HG03469 (cell line): ENCODE data around the gene CARD9.
"Not testable (repeated sequence)": the region's sequence is repeated elsewhere in the genome, so short reads cannot be mapped to it uniquely, and the experiment has no call there.

Experiments
- ATAC-seq: cut with Tn5 transposase; IDR thresholded peaks from one replicate; pipeline ENCODE4 v1.9.1; 2021; ENCODE audit warnings: mild to moderate bottlenecking, moderate library complexity, moderate number of reproducible peaks; ENCODE audit not compliant: unreplicated experiment

The CARD9 gene

DNA sequence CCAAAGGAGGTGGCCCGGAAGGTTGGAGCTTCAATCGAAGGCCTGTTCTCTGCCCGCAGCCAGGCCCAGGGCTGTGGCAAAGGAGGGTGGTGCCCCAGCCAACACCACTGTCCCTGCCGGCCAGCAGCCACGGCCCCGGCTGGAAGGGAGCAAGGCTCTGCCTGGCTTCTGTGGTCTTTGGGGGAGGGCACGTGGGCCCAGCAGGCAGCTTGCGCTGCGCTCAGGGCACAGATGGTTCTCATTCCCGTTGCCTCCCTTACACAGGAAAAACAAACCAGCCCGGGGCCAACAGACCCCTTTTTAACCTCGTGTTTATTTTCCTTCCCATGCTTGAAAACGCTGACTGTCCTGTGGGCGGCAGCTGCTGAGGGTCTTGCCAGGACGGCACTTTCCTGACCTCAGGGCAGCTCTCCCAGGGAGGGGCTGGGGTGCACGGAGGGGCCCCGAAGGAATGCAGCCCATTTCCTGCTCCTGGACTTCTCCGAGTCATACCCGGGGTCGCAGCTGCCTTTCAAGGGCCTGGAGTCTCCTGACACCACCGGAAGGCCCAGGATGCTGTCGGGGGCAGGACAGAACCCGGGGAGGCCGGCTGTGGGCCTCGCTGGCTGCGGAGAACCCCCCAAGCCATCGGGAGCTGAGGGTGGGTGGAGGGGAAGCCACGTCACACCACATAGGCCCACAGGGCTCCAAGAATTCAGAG lies 47.3 kb downstream of the CARD9 start:
- ATAC-seq = no peak

DNA sequence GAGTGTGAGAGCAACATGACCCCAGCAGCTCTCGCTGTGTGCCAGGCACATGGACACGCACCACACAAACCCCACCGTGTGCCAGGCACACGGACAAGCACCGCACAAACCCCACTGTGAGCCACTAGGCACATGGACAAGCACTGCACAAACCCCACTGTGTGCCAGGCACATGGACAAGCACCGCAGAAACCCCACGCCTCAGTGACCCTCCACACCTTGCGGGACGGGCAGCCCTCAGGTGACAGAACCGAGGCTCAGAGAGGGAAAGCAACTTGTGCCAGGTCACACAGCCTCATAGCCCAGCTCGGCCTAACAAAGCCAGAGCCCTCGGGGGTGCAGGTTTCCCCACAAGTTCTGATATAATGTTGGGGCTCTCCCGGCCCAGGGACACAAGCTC lies 48.1 kb downstream of the CARD9 start:
- ATAC-seq = no peak

DNA sequence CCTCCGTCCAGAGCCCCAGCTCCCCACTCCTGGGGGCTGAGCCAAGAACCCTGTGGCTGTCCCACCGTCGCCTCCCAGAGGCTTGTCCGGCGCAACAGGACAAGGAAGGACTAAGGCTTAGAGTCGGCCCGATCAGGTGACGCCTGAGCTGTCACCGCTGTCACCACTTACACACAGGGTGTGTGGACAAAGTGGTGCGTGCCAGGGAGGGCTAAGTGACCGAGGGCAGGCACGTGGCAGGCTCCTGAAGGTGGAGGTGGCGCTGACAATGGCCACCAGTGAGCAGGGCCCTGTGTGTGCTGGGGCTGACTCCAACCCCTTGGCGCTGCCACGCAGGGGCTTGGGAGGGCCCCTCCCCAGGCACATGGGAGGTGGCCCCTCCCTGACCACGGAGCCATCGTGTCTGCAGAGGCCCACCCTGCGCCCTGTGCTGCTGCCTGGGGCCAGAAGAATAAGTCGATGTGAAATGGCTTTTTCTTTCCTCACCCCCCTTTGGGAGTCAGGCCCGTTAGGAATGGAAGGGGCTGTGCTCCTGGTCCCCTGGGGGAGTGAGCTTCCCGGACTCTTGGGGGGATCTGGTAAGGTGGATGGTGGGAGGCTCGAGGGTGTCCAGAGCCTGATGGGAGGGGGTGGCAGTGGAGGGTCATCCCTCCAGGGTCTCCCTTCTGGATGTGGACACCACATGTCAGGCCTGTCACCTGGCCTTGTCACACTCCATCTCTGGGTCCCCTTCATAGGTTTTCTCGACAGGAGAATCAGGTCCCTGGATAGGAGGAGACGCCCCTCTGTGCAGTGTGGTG lies 48.8 kb downstream of the CARD9 start:
- no peak for ATAC-seq

DNA sequence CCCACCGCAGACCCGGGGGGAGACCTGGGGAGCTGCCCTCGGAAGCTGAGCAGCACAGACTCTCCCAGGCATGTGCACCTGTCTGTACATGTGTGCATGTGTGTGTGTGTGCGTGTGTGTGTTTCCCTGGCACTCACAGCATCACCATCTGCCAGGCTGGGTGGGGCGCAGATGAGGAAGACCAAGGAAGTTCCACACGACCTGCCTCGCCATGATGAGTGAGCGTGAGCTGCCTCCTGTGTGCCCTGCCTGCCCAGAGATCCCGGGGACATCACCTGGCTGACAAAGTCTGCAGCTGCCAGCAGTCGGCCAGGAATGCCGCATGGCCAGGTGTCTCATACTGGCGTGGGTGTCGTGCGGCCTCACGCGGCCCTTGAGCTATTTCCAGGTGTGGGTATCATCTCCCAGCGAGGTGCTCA lies 50.1 kb downstream of the CARD9 start:
- ATAC-seq = no peak

DNA sequence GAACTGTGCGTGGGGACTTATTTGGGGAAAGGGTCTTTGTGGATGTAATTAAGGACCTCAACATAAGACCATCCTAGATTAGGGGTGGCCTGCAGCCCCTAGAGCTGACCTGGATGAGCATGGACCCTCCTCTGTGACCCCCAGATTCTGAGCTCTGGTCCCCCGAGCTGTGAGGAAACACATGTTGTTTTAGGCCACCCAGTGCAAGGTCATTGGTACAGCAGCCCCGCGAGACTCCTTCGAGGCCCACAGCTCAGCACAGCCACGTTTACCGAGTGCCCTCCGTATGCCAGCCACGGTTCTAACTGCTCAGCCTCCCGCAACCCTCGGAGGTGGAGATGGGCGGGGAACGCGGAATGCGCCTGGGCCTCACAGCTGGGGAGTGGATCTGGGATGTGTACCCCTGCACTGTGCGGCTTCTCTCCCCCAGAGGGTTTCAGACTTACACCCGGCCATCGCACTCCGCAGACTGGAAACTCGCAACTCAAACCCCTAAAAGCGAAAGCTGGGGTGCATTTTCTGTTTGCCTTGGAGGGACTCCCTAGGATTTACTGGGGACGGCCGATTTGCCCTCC lies 50.6 kb downstream of the CARD9 start:
- no peak for ATAC-seq

DNA sequence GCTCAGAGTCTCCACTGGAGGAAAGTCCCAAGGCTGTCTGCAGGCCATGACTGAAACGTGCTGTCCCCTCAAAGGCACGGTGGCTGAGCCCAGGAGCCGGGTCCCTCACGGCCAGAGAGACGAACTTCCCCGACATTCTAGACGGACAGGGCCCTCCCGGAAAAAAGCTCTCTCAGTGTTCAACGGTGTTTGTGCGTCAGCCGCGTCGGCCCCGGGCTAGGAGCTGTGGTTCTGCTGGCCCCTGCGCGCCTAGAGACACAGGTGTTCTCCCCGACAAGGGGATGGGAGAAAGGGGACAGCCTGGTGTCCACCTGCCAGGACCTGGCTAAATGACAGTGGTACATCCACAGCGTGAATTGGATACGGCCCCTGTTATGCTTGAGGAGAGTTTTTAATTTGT lies 51.9 kb downstream of the CARD9 start:
- no peak for ATAC-seq

DNA sequence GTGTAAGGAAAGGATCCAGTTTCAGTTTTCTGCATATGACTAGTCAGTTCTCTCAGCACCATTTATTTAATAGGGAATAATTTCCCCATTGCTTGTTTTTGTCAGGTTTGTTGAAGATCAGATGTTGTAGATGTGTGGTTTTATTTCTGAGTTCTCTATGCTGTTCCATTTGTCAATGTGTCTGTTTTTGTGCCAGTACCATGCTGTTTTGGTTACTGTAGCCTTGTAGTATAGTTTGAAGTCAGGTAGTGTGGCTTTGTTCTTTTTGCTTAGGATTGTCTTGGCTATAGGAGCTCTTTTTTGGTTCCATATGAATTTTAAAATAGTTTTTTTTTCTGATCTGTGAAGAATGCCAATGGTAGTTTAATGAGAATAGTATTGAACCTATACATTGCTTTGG lies 52.5 kb downstream of the CARD9 start:
- not testable (repeated sequence) for ATAC-seq

DNA sequence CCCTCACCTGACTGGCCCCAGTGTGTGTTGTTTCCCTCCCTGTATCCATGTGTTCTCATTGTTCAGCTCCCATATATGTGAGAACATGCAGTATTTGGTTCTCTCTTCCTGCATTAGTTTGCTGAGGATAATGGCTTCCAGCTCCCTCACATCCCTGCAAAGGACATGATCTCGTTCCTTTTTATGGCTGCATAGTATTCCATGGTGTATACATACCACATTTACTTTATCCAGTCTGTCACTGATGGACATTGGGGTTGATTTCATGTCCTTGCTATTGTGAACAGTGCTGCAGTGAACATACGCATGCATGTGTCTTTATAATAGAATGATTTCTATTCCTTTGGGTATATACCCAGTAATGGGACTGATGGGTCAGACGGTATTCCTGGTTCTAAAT lies 53.5 kb downstream of the CARD9 start:
- not testable (repeated sequence) for ATAC-seq

DNA sequence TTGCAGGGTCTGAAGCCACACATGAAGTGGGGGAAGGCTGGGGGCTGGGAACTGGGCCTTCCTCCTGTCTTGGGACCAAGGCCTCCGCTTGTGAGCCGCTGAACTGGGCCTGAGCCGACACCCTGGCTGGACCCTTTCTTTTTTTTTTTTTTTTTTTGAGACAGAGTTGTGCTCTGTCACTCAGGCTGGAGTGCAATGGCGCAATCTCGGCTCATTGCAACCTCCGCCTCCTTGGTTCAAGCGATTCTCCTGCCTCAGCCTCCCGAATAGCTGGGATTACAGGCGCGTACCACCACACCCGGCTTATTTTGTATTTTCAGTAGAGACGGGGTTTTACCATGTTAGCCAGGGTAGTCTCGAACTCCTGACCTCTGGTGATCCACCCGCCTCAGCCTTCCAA lies 54.2 kb downstream of the CARD9 start:
- not testable (repeated sequence) for ATAC-seq

DNA sequence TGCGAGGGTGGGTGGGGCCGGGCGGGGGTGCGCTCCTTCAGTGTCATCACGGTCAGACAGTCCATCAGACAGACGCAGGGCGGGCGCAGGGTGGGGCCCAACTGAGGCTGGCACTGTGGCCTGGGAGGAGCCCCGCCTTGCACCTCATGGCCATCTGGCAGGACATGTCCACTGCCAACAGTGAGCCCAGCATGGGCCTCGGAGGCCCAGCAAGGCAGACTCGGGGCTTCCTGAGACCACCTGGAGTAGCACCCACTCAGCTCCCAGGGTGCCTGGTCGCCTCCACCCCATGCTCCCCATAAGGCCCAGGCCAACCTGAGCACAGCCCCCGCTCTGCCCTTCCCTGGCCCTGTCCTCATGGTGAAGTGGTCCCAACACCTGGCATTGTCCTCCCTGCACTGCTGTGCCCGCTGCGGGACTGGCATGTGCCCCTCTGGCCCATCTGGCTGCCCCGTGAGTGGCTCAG lies 54.7 kb downstream of the CARD9 start:
- no peak for ATAC-seq

DNA sequence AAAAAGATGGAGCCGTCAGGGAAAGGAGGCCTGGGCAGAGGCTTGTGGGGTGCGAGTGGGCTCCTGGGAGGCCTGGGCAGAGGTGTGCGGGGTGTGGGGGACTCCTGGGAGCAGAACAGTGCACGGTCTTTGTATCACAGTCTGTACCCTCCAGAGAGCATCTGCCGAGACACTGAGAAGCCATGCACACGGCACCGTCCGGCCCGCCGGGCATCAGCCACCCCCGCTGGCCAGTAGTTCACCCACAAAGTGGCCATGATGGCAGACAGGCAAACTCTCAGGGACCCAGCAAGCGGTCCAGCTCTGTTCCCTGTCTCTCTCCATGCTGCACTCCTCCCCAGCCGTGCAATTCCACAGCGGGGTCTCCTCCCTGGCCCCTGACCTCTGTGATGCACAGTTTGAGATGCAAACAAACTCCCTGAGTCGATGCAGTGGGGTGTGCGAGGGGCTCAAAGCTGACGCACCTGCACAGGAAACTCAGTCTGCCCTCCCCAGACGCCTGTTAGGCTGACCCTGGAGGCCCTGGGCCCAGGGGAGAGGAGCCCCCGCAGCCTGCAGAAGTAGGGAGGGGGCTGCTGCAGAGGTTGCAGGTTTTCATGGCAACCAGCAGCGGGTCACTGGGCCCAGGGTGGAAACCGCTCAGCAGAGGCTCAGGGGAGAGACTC lies 55.2 kb downstream of the CARD9 start:
- ATAC-seq = no peak

DNA sequence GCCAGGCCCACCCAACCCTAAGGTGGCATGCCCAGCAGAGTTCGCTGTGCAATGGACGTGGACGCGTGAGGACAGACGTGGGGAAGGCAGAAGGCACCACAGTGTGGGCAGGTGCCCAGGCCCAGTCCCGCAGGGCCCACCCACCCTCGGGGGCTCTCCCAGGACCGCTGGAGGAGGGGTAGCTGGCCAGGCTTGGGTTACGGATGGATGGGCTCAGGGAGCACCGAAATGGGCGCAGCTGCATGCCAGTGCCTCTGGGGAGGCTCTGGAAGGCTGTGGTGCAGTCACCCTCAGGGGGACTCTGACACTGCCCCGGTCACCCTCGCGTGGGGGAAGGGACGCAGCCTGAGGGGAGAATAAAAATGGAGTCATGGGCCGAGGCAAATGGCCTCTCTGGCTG lies 55.8 kb downstream of the CARD9 start:
- no peak for ATAC-seq

DNA sequence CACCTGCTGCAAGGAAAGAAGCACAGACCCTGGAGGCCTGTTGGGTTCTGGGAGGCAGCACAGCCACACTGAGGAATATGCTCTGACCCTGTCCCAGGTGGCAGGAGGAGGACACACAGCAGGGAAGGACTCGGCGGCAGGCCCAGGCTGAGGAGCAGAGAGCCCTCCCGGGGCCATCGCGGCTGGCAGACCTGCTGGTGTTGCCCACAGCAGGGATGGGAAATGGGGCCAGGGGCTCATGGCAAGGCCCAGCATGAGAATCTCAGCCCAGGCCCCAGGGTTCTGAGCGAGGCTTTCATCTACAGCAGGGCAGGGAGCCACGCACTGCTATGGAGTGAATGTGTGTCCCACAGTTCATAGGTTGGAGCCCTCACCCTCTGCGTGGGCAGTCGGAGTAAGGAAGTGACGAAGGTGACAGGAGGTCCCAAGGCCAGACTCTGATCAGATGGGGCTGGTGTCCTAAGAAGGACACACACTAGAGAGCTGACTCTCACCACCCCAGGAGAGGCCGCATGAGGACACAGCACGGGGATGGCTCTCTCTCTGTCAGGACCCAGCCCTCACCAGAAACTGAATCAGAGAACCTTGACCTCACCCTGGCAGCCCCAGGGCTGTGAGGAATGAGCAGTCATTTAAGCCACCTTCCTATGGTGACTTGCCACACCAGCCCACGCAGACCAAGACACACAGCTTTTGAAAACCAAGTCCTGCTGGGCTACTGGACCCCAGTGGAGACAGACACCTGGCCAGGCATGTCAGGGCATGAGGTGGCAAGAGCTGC lies 56.4 kb downstream of the CARD9 start:
- ATAC-seq = no peak

DNA sequence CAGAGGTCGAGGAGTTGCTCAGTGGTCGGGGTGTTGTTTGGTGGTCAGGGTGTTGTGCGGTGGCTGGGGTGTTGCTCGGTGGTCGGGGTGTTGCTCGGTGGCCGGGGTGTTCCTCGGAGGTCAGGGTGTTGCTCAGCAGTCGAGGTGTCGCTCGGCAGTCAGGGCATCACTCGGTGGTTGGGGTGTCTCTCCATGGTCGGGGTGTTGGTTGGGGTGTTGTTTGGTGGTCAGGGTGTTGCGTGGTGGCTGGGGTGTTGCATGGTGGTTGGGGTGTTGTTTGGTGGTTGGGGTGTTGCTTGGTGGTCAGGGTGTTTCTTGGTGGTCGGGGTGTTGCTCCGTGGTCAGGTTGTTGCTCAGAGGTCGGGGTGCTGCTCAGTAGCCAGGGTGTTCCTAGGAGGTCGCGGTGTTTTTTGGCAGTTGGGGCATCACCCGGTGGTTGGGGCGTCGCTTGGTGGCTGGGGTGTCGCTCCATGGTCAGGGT lies 57.2 kb downstream of the CARD9 start:
- no peak for ATAC-seq

DNA sequence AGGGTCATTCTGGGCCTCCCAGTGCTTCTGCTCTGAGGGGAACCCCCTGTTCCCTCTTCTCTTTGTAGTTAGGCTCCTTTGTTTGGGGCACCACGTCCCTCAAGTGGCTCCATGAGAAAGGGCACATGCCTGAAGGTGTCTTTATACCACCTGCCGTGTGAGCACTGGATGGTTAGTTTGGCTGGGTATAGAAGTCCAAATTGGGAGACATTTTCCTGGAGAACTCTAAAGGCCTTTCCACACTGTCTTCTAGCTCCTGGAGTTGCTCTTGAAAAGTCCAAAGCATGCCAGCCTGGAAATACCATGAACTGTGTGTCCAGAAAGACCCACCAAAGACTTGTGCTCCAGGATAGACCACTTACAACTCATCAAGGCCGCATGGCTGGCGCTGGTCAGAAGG lies 58.5 kb downstream of the CARD9 start:
- no peak for ATAC-seq

DNA sequence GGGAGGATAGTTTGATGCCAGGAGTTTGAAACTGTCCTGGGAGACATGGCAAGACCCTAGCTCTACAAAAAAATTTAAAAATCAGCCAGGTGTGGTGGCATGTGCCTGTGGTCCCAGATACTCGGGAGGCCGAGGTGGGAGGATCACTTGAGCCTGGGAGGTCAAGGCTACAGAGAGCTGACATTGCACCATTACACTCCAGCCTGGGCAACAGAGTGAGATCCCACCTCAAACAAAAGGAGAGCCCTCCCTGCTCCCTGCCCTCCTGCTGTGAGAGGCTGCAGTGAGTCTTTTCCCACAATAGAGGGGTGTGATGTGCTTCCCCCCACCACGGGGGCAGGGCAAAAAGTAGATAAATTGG lies 59.4 kb downstream of the CARD9 start:
- no peak for ATAC-seq
